Chondrocyte (in vitro differentiated cells): ENCODE data around the gene TUBB4B. TPM values are rescaled to one million over a fixed set of nuclear protein-coding genes. Genes with fewer than 3 reads are reported as not detected.

Experiments used
- DNase-seq: peaks from one replicate; pipeline ENCODE4 v3.0.0; 2021; ENCODE audit warnings: mixed read lengths, low spot score
- H3K27ac Mint-ChIP-seq: one replicate; pipeline ENCODE4 v1.8.0; 2021; ENCODE audit warnings: mild to moderate bottlenecking, moderate library complexity, mixed read lengths; ENCODE audit not compliant: unreplicated experiment
- H3K27me3 Mint-ChIP-seq: 2 replicates; pipeline ENCODE4 v1.8.0; 2021; ENCODE audit warnings: low read depth, mixed read lengths
- H3K36me3 Mint-ChIP-seq: 2 replicates; pipeline ENCODE4 v1.8.0; 2021; ENCODE audit warnings: low read depth, mixed read lengths
- H3K4me1 Mint-ChIP-seq: 2 replicates; pipeline ENCODE4 v1.8.0; 2021; ENCODE audit warnings: low read depth, mild to moderate bottlenecking, mixed read lengths
- H3K4me3 Mint-ChIP-seq: one replicate; pipeline ENCODE4 v1.8.0; 2021; ENCODE audit warnings: mild to moderate bottlenecking, moderate library complexity, mixed read lengths; ENCODE audit not compliant: unreplicated experiment
- H3K9me3 Mint-ChIP-seq: 2 replicates; pipeline ENCODE4 v1.8.0; 2021; ENCODE audit warnings: low read depth, mixed read lengths
- CTCF ChIP-seq: fragments of 200-600 bp; sonication (generic); IDR thresholded peaks from 2 replicates; pipeline ENCODE4 v1.5.0; 2021; ENCODE audit warnings: antibody characterized with exemption, mild to moderate bottlenecking, moderate library complexity
- total RNA-seq: library from RNA; stranded (reverse); gene quantifications from 3 replicates; pipeline ENCODE4 v1.2.1, GENCODE V29; 2021

The TUBB4B gene
- total RNA-seq, 1 donor from 2014 or later = 117 TPM

- TF ChIP-seq CTCF = no peak
- Mint-ChIP-seq H3K27ac (no peak overlapping the region), H3K4me3 (no peak overlapping the region), H3K36me3 (no peaks in the 10 kb centered on the region), H3K4me1 (peaks cover 26% of the 10 kb centered on the region), H3K27me3 (no peaks in the 10 kb centered on the region), H3K9me3 (no peaks in the 10 kb centered on the region)
- peak; percentile 93 for DNase-seq
These were observed 38.8 kb downstream of the TUBB4B start for GRCh38 chr9:137279741-137280473.

- no peak overlapping the region for H3K4me3 Mint-ChIP-seq
- peak; percentile 94 for DNase-seq
- no peak overlapping the region for H3K27ac Mint-ChIP-seq
- H3K27me3 Mint-ChIP-seq = no peaks in the 10 kb centered on the region
- H3K36me3 Mint-ChIP-seq = no peaks in the 10 kb centered on the region
- H3K4me1 Mint-ChIP-seq = peaks cover 19% of the 10 kb centered on the region
- no peaks in the 10 kb centered on the region for H3K9me3 Mint-ChIP-seq
- peak; percentile 82 for TF ChIP-seq CTCF
These were observed 39.6 kb downstream of the TUBB4B start for GRCh38 chr9:137280474-137281344.

GRCh38 chr9:137281345-137282116, 40.4 kb downstream of the TUBB4B start:
- Mint-ChIP-seq H3K4me1 (peaks cover 15% of the 10 kb centered on the region), H3K4me3 (no peak overlapping the region)
- no peak for TF ChIP-seq CTCF

GRCh38 chr9:137286975-137287383, 45.9 kb downstream of the TUBB4B start:
- Mint-ChIP-seq H3K4me3 (no peak overlapping the region), H3K4me1 (peaks cover 2% of the 10 kb centered on the region), H3K27me3 (peaks cover 2% of the 10 kb centered on the region), H3K27ac (no peak overlapping the region), H3K36me3 (no peaks in the 10 kb centered on the region), H3K9me3 (no peaks in the 10 kb centered on the region)
- no peak for DNase-seq
- peak; percentile 75 for TF ChIP-seq CTCF

More at GRCh38 chr9:137281345-137282116, 40.4 kb downstream of the TUBB4B start:
- Mint-ChIP-seq H3K27ac (no peak overlapping the region), H3K36me3 (no peaks in the 10 kb centered on the region), H3K27me3 (no peaks in the 10 kb centered on the region), H3K9me3 (no peaks in the 10 kb centered on the region)
- no peak for DNase-seq

DNA sequence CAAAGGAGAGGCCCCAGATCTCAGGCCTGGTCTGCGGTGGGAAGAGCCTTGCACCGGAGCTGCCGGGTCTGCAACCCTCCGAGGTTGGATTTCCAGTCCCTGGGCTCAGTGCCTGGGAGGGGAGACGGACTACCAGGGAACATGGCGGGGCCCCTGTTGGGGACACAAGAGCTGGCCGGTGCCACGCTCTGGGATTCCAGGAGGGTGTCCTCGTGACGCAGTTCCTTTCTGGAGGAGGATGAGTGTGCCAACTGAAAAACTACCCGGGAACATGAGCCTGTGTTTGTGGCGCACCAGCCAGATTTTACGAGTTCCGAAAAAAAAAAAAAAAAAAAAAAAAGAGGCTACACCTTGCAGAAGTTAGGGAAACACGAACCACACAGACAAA, 52.0 kb downstream of the TUBB4B start:
- no peak for DNase-seq
- no peak for TF ChIP-seq CTCF
- Mint-ChIP-seq H3K27me3 (peaks cover 2% of the 10 kb centered on the region), H3K4me3 (no peak overlapping the region), H3K36me3 (no peaks in the 10 kb centered on the region), H3K9me3 (no peaks in the 10 kb centered on the region), H3K27ac (no peak overlapping the region), H3K4me1 (peaks cover 12% of the 10 kb centered on the region)
